GM23338 (cell line): ENCODE data around the gene KCNH6.

Experiments used
- EZH2 ChIP-seq: fragments of 200-600 bp; sonication (generic); IDR thresholded peaks from one replicate; pipeline ENCODE4 v1.8.0; 2017; ENCODE audit warnings: antibody characterized with exemption, mild to moderate bottlenecking, low read depth; ENCODE audit not compliant: unreplicated experiment
- POLR2AphosphoS5 ChIP-seq: IDR thresholded peaks from 2 replicates; pipeline ENCODE4 v1.6.1; 2016; ENCODE audit warnings: antibody characterized with exemption, low read depth
- TF ChIP-seq, protein P1 (sequence below), 2 experiments: fragments of 200-600 bp in 1 of 2; sonication (generic) in 1 of 2; conservative IDR thresholded peaks; 2 replicates each; pipeline versions ENCODE4 v1.5.1 to v1.6.1; 2016 to 2017; ENCODE audit warnings: antibody characterized with exemption in 2 of 2, low read depth in 2 of 2, mild to moderate bottlenecking in 2 of 2, moderate library complexity in 1 of 2

DNA sequence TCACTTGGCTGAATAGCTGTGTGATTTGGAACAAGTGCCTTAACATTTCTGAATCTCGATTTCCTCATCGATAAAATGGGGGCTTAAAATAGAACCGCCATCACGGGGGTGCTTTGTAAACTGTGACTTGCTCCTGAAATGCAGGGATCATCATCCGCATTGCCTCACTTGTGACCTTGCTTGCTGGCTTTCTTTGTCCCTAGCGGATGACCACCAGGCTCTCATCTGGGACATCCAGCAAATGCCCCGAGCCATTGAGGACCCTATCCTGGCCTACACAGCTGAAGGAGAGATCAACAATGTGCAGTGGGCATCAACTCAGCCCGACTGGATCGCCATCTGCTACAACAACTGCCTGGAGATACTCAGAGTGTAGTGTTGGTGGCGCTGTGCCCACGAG is 65.6 kb downstream of the KCNH6 start:
- TF ChIP-seq, protein P1, sequence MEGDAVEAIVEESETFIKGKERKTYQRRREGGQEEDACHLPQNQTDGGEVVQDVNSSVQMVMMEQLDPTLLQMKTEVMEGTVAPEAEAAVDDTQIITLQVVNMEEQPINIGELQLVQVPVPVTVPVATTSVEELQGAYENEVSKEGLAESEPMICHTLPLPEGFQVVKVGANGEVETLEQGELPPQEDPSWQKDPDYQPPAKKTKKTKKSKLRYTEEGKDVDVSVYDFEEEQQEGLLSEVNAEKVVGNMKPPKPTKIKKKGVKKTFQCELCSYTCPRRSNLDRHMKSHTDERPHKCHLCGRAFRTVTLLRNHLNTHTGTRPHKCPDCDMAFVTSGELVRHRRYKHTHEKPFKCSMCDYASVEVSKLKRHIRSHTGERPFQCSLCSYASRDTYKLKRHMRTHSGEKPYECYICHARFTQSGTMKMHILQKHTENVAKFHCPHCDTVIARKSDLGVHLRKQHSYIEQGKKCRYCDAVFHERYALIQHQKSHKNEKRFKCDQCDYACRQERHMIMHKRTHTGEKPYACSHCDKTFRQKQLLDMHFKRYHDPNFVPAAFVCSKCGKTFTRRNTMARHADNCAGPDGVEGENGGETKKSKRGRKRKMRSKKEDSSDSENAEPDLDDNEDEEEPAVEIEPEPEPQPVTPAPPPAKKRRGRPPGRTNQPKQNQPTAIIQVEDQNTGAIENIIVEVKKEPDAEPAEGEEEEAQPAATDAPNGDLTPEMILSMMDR (conservative IDR thresholded peaks at IDR 0.05; ENCODE audit: low read depth in 2 of 2) = no peak
- TF ChIP-seq EZH2 (no peak), POLR2AphosphoS5 (no peak)
